ENCODE measurements around the gene C1orf174.

C1orf174 gene

DNA sequence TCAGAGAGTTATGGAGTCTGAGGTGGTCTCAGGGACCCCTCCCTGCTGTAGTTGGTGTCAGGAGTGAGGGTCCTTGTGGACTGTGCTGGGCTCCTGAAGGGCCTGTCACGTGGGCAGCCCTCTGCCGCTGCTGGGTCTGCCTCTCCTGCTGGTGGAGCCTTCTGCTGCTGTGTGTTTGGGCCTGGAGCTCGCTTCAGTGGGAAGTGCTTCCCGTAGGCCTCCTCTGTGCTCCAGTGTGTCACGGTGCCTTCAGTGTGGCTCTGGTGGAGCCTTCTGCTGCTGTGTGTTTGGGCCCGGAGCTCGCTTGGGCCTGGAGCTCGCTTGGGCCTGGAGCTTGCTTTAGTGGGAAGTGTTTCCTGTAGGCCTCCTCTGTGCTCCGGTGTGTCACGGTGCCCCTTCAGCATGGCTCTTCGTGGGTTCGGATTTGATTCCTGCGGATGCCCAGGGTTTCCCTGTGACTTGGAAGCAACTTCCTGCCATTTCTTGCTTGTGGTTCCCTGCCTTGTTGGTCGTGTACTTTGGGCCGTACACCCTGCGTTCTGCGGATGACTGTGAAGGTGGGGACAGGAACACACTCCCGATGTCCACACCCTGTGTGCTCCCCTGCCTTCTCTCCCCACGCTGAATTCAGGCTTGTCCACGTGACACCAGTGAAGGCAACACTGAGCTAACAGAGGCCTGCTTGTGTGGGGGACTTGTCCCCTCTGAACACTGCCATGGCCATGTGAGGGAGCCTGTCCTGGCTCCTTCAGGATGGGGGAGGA lies 19.5 kb downstream of the C1orf174 start:
- no peaks in the 10 kb centered on the region for H3K4me1 Mint-ChIP-seq
- no peak for ATAC-seq
- H3K27me3 Mint-ChIP-seq: no peaks in the 10 kb centered on the region
- peaks cover 76% of the 10 kb centered on the region for H3K36me3 Mint-ChIP-seq
- no peak overlapping the region for H3K4me3 Mint-ChIP-seq
- H3K27ac Mint-ChIP-seq: peak overlapping the region; percentile 39
- peaks cover 4% of the 10 kb centered on the region for H3K9me3 Mint-ChIP-seq

DNA sequence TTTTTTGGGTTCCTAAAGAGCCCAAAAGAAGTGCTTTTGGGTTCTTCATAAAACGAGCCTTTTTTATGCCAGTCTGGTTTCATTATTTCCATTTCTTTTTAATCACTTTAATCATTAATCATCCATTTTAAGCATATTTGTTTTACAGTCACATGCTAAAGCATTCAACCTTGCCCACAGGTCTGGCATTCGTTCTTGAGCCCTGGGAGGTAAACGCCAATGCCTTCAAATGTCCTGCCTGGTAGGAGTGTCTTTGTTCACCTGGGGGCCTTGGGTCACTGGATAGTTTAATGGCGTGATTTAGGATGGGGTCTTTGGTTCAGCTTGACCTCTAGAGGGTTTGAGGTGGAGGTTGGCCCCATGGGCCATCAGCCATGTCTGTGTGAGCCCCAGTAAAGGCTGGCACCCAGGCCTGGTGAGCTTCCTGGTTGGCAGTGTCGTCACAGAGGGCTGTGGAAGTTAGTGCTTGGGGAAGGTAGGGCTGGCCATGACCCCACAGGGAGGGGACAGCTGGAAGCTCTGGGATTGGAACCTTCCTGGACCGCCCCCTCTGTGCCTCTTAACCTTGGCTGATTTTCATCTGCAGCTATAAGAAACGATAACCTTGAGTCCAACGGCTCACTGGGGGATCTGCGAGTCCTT lies 20.2 kb downstream of the C1orf174 start:
- H3K27ac Mint-ChIP-seq: no peak overlapping the region
- no peak overlapping the region for H3K4me3 Mint-ChIP-seq
- peaks cover 79% of the 10 kb centered on the region for H3K36me3 Mint-ChIP-seq
- no peaks in the 10 kb centered on the region for H3K27me3 Mint-ChIP-seq
- H3K9me3 Mint-ChIP-seq: peaks cover 4% of the 10 kb centered on the region
- H3K4me1 Mint-ChIP-seq: no peaks in the 10 kb centered on the region
- no peak for ATAC-seq

DNA sequence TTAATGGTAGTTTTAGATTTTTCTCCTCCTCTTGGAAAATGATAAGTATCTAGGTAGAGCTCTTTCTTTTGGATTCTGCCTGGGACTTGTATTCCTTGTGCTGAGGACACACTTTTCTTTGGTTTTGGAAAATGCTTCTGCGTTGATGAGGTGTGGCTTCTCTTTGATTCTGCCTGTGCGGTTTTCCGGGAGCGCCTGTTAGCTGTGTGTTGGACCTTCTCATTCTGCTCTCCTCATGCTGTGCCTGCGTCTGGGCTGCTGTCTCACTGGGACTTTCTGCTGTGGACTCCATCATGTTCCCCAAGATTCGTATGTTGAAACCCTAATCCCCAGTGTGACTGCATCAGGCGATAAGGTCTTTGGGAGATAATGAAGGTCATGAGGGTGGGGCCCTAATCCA lies 21.0 kb downstream of the C1orf174 start:
- H3K27ac Mint-ChIP-seq: no peak overlapping the region

DNA sequence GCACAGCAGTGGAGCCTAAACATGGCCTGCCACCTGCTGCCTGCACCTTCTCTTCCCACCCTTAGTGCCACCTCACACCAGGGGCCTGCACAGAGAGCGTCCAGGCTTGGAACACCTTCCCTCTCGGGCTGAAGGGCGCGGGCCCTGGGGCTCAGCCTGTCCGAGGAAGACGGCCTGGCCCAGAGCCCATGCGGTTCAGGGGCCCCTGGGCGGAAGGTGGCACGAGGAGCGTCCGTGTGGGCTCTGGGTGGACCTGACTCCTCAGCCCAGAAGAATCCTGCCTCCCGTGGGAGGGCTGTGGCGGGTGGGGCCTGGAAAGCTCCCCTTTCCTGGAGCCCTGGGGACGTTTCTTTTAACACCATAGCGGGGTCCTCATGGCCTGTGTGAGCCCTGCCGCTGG lies 23.4 kb downstream of the C1orf174 start:
- Mint-ChIP-seq H3K36me3 (peaks cover 75% of the 10 kb centered on the region), H3K27ac (no peak overlapping the region), H3K4me1 (no peaks in the 10 kb centered on the region), H3K27me3 (no peaks in the 10 kb centered on the region), H3K9me3 (peaks cover 4% of the 10 kb centered on the region), H3K4me3 (no peak overlapping the region)
- ATAC-seq: no peak

More for the DNA sequence above, 21.0 kb downstream of the C1orf174 start:
- no peak for ATAC-seq
- no peak overlapping the region for H3K4me3 Mint-ChIP-seq
- H3K27me3 Mint-ChIP-seq: no peaks in the 10 kb centered on the region
- H3K9me3 Mint-ChIP-seq: peaks cover 4% of the 10 kb centered on the region
- peaks cover 73% of the 10 kb centered on the region for H3K36me3 Mint-ChIP-seq
- no peaks in the 10 kb centered on the region for H3K4me1 Mint-ChIP-seq

DNA sequence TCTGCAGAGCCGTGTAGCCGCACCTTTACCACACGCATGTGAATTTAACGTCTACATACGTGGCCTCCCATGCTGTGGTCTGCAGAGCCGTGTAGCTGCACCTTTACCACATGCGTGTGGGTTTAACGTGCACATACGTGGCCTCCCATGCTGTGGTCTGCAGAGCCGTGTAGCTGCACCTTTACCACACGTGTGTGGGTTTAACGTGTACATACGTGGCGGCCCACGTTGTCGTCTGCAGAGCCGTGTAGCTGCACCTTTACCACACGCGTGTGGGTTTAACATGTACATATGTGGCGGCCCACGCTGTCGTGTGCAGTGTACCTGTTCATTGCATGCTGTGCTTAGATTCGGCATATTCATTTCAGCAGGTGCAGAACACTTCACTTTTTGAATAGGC lies 25.3 kb downstream of the C1orf174 start:
- no peak overlapping the region for H3K27ac Mint-ChIP-seq
- H3K4me1 Mint-ChIP-seq: no peaks in the 10 kb centered on the region
- ATAC-seq: no peak
- peaks cover 4% of the 10 kb centered on the region for H3K9me3 Mint-ChIP-seq
- no peaks in the 10 kb centered on the region for H3K27me3 Mint-ChIP-seq
- H3K4me3 Mint-ChIP-seq: no peak overlapping the region
- H3K36me3 Mint-ChIP-seq: peaks cover 74% of the 10 kb centered on the region

DNA sequence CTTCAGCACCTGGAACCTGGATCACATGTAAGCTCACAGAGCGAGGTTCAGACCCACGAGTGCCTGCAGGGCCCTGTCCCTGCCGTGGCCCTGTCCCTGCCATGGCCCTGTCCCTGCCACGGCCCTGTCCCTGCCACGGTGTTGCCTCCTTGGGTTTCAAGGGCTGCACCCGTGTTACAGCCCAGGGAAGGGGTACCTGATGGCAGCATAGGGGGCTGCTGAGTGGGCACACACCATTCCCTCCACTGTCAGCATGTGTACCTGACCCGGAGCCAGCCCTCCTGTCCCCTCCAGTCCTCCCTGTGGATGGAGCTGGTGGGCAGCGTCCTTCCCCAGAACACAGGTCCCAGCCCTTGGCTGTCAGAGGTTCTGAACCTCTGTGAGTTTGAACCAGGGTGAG lies 27.5 kb downstream of the C1orf174 start:
- H3K27ac Mint-ChIP-seq: no peak overlapping the region
- peaks cover 3% of the 10 kb centered on the region for H3K9me3 Mint-ChIP-seq
- no peaks in the 10 kb centered on the region for H3K27me3 Mint-ChIP-seq
- peaks cover 70% of the 10 kb centered on the region for H3K36me3 Mint-ChIP-seq
- ATAC-seq: no peak
- no peaks in the 10 kb centered on the region for H3K4me1 Mint-ChIP-seq
- no peak overlapping the region for H3K4me3 Mint-ChIP-seq

DNA sequence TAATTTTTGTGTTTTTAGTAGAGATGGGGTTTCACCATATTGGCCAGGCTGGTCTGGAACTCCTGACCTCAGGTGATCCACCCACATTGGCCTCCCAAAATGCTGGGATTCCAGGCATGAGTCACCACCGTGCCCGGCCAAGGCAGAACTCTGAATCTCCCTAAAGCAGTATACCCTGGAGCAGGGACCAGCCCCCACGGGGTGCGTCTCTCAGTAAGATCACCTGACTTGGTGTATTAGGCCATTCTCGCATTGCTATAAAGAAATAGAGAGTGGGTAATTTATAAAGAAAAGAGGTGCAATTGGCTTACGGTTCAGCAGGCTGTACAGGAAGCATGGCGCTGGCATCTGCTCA lies 28.6 kb downstream of the C1orf174 start:
- Mint-ChIP-seq H3K9me3 (peaks cover 3% of the 10 kb centered on the region), H3K4me3 (no peak overlapping the region), H3K36me3 (peaks cover 74% of the 10 kb centered on the region), H3K27me3 (no peaks in the 10 kb centered on the region), H3K4me1 (no peaks in the 10 kb centered on the region), H3K27ac (no peak overlapping the region)
- ATAC-seq: no peak

DNA sequence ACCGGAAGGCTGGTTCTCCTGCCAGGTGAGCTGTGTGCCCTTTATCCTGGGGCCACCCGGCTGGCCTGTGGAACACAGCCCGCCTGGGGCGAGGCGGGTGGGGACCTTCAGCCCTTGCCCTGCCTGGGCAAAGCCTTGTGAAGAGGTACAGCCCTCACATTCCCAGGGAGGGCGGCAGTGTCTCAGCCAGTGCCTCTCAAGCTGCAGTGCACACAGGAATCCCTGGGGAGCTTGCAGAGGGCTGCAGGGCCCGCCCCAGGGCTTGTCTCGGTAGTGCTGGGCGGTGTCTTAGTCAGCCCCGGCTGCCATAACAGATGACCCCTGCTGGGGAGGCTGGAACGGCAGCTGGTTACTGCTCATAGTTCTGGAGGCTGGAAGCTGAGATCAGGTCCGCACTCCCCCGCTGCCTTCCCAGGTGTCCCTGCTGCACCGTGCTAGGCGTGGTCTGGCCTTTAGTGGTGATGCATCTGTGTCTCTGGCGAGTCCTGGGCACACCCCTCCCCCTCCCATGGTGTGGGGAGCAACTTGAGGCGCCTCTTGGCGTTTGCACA lies 30.2 kb downstream of the C1orf174 start:
- Mint-ChIP-seq H3K4me3 (no peak overlapping the region), H3K27ac (no peak overlapping the region), H3K27me3 (no peaks in the 10 kb centered on the region), H3K4me1 (peaks cover 3% of the 10 kb centered on the region), H3K36me3 (peaks cover 60% of the 10 kb centered on the region), H3K9me3 (peaks cover 3% of the 10 kb centered on the region)
- no peak for ATAC-seq

DNA sequence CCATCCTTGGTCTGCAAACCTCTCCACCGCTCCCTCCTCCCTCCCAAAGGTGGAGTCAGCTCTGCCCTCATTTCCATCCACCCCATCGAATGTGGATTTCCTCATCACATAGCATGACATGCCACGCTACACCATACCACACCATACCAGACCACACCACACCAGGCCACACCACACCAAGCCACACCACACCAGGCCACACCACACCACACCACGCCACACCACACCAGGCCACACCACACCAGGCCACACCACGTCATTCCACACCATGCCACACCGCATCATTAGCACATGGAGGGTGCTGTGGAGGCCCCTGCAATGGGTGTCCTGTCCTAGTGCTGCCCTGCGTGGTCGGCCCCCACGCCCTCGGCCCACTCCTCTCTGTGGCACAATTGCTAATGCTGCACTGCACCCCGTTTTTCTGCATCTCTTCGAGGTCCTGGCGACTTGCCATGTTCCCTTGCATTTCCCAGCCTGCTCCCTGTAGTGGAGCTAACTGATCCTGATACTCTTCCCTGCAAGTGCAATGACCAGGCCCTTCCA lies 31.5 kb downstream of the C1orf174 start:
- Mint-ChIP-seq H3K9me3 (peaks cover 3% of the 10 kb centered on the region), H3K27me3 (no peaks in the 10 kb centered on the region), H3K4me3 (no peak overlapping the region), H3K27ac (peak overlapping the region; percentile 54), H3K36me3 (peaks cover 53% of the 10 kb centered on the region), H3K4me1 (peaks cover 6% of the 10 kb centered on the region)
- peak; percentile 62 for ATAC-seq

DNA sequence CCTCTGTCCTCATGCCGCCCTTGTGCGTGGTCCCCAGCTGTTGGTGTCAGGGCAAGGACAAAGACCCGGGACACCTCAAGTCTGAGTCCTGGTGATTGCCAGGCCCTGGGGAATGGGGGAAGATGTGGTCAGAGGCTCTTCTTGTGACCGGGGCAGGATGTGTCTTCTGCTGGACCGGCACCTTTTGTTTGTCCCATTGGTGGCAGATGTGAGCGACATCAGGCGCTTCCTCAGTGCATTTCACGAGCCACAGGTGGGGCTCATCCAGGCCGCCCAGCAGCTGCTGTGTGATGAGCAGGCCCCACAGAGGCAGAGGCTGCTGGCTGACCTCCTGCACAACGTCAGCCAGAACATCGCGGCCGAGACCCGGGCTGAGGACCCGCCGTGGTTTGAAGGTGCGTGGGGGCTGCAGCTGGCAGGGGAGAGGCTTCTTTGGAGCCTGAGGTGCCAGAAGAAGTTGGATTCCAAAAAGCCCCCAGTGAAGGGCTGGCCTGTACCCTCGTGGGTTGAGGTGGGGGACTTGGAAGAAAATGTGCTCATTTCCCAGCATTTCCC lies 34.4 kb downstream of the C1orf174 start:
- Mint-ChIP-seq H3K9me3 (peaks cover 3% of the 10 kb centered on the region), H3K27me3 (no peaks in the 10 kb centered on the region), H3K27ac (no peak overlapping the region), H3K36me3 (peaks cover 33% of the 10 kb centered on the region), H3K4me3 (no peak overlapping the region), H3K4me1 (peaks cover 10% of the 10 kb centered on the region)
- ATAC-seq: no peak

DNA sequence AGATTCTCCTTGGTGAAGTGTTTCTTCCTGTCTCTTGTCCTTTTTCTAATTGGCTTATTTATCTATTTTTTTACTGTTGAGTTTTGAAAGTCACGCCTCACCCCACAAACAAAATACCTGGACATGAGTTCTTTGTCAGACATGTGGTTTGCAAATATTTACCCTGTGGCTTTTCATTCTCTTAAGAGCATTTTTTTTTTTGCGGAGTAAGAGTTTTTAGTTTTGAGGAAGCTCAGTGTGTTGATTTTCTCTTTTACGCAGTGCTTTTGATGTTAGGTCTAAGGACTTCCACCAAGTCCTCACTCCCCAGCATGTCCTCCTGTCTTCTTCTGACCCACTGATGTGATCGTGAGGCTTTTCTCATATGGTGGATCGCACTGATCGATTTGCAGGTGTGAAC lies 35.2 kb downstream of the C1orf174 start:
- Mint-ChIP-seq H3K36me3 (peaks cover 26% of the 10 kb centered on the region), H3K4me1 (peaks cover 12% of the 10 kb centered on the region), H3K27ac (no peak overlapping the region), H3K9me3 (peaks cover 3% of the 10 kb centered on the region), H3K4me3 (no peak overlapping the region), H3K27me3 (no peaks in the 10 kb centered on the region)
- no peak for ATAC-seq

DNA sequence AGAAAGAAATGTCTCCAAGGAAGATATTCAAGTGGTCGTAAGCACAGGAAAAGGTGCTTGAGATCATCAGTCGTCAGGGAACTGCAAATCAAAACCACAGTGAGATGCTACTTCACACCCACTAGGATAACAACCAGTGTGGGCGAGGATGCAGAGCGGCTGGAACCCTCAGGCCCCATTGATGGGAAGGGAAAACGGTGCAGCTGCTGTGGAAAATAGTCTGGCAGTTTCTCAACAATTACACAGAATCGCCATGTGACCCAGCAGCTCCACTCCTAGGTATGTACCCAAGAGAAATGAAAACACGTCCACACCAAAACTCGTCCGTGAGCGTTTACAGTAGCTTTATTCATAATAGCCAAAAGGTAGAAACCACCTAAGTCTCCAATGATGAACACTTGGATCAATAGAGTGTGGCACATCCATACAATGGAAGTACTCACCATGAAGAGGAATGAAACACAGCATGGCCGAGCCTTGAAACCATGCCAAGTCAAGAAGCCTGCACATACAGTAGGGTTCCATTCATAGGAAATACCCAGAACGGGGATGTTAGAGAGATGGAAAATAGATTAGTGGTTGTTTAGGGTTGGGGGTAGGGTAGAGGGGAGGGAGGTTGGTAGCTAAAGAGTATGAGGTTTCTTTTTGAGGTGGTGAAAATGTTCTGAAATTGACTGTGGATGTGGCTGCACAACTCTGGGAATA lies 36.7 kb downstream of the C1orf174 start:
- H3K27ac Mint-ChIP-seq: no peak overlapping the region
- H3K4me1 Mint-ChIP-seq: peaks cover 26% of the 10 kb centered on the region
- ATAC-seq: no peak
- peaks cover under 1% of the 10 kb centered on the region for H3K9me3 Mint-ChIP-seq
- no peak overlapping the region for H3K4me3 Mint-ChIP-seq
- H3K36me3 Mint-ChIP-seq: peaks cover 15% of the 10 kb centered on the region
- no peaks in the 10 kb centered on the region for H3K27me3 Mint-ChIP-seq

DNA sequence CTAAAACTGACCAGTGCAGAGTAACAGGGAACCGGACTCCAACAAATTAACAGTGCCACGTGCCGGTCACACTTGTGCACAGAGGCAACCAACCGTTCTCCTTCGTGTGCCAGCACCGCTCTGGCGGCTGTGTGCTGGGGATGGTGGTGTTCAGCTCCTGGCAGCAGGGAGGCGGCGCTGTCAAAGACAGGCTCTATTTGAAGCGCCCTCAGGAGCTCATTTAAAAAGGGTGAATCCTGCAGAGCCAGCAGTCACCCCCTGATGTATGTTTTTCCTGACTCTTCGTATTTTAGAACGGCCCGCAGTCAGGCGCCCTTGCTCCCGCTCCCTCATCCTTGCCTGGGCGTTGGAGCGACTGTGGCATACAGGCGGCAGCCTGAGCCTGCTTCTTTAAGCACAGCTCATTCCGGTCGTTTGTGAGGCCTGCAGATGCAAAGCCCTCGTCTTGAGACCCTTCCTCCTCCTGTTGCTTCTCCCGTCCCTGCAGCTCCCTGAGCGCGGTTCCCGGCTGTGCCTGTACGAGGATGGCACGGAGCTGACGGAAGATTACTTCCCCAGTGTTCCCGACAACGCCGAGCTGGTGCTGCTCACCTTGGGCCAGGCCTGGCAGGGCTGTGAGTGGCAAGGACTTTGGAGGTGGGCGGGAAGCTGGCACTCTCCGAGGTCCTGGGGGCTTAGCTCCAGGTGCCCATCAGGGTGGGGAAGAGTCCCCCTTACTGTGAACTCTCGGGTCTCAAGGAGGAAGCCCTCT lies 41.7 kb downstream of the C1orf174 start:
- H3K27ac Mint-ChIP-seq: no peak overlapping the region
- no peak for ATAC-seq

DNA sequence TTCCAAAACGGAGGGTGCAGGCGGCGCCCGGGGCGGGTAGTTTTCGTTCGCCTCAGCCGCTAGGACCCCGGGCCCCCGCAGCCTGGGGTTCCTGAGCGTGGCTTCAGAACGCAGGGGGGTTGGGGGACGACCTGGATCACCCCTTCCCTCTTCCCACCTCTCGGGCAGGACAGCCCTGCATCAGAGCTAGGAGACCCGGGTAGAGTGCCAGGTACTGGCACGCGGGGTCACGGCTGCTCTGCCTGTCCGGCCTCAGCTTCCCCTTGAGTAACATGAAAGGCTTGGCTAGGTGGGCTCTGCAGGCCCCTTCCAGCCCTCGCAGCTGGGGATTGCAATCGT lies 42.3 kb downstream of the C1orf174 start:
- peaks cover 47% of the 10 kb centered on the region for H3K4me1 Mint-ChIP-seq
- peak overlapping the region; percentile 87 for H3K27ac Mint-ChIP-seq
- ATAC-seq: no peak
- no peaks in the 10 kb centered on the region for H3K27me3 Mint-ChIP-seq
- H3K4me3 Mint-ChIP-seq: peak overlapping the region; percentile 96
- no peaks in the 10 kb centered on the region for H3K36me3 Mint-ChIP-seq
- H3K9me3 Mint-ChIP-seq: no peaks in the 10 kb centered on the region

More for the DNA sequence above, 41.7 kb downstream of the C1orf174 start:
- no peaks in the 10 kb centered on the region for H3K27me3 Mint-ChIP-seq
- peak overlapping the region; percentile 96 for H3K4me3 Mint-ChIP-seq
- peaks cover 49% of the 10 kb centered on the region for H3K4me1 Mint-ChIP-seq
- no peaks in the 10 kb centered on the region for H3K9me3 Mint-ChIP-seq
- no peaks in the 10 kb centered on the region for H3K36me3 Mint-ChIP-seq

Data from stimulated activated memory B cell treated with anti-CD40 and anti-IgM and Interleukin-4, amounts not matched to agents 10 μg/mL and 1 μg/mL and 100 μg/mL, for 72 hours (primary cell).